HEK293 (cell line): ENCODE data around the gene NR2F2.

Experiments
- CTCF ChIA-PET: fragments of 350-600 bp; formaldehyde crosslinking; extraction: SDS; loops from one replicate; lab custom pipeline; 2021; ENCODE audit warnings: antibody characterized with exemption; lab: Yijun Ruan, JAX
- POLR2A ChIA-PET: fragments of 300-600 bp; formaldehyde crosslinking; extraction: SDS; loops from one replicate; lab custom pipeline; 2020; ENCODE audit warnings: antibody characterized with exemption, inconsistent platforms; lab: Yijun Ruan, JAX
- H3K27ac ChIP-seq: fragments of 200-500 bp; sonication (Bioruptor generic); 2 replicates; pipeline ENCODE4 v1.5.1; 2014; ENCODE audit warnings: low read depth, low read length, control low read depth, inconsistent platforms; ENCODE audit errors: extremely low read depth
- H3K36me3 ChIP-seq, 2 experiments: fragments of 200-500 bp in 1 of 2; sonication (Bioruptor generic) in 1 of 2; 1 replicate in 1 of 2; 2 replicates in 1 of 2; pipeline ENCODE4 v1.5.1; 2014 to 2017; ENCODE audit warnings: inconsistent platforms in 2 of 2, low read length in 2 of 2; ENCODE audit not compliant: control insufficient read depth in 2 of 2, insufficient read depth in 1 of 2
- H3K4me1 ChIP-seq: fragments of 200-500 bp; sonication (Bioruptor generic); 2 replicates; pipeline ENCODE4 v1.5.1; 2014; ENCODE audit warnings: mild to moderate bottlenecking, low read length, inconsistent platforms; ENCODE audit not compliant: control insufficient read depth, insufficient read depth
- H3K4me3 ChIP-seq: 2 replicates; pipeline ENCODE4 v1.5.1; 2011; ENCODE audit warnings: low read depth, mild to moderate bottlenecking, control low read depth, low read length, moderate library complexity
- H3K9me3 ChIP-seq: fragments of 200-500 bp; sonication (Bioruptor generic); 2 replicates; pipeline ENCODE4 v1.5.1; 2014; ENCODE audit warnings: low read depth, low read length, inconsistent platforms; ENCODE audit not compliant: control insufficient read depth, insufficient read depth
- FEZF1 ChIP-seq: fragments of 450-650 bp; formaldehyde crosslinking; IDR thresholded peaks from 2 replicates; pipeline ENCODE4 v1.5.1; 2016; ENCODE audit warnings: missing biosample characterization, missing genetic modification characterization
- SP7 ChIP-seq: fragments of 450-650 bp; formaldehyde crosslinking; IDR thresholded peaks from 2 replicates; pipeline ENCODE4 v1.5.1; 2016; ENCODE audit warnings: missing biosample characterization, missing genetic modification characterization
- TCF7L2 ChIP-seq: IDR thresholded peaks from 2 replicates; pipeline ENCODE4 v1.6.1; 2011; ENCODE audit warnings: low read depth, mild to moderate bottlenecking, inconsistent platforms, low read length, moderate library complexity, borderline replicate concordance
- ZNF121 ChIP-seq: fragments of 450-650 bp; formaldehyde crosslinking; IDR thresholded peaks from 2 replicates; pipeline ENCODE4 v1.5.1; 2016; ENCODE audit warnings: missing biosample characterization, missing genetic modification characterization
- ZNF335 ChIP-seq: fragments of 450-650 bp; formaldehyde crosslinking; conservative IDR thresholded peaks from 2 replicates; pipeline ENCODE4 v1.5.1; 2016; ENCODE audit warnings: missing biosample characterization, missing genetic modification characterization
- ZNF394 ChIP-seq: fragments of 450-650 bp; formaldehyde crosslinking; IDR thresholded peaks from 2 replicates; pipeline ENCODE4 v1.5.1; 2016; ENCODE audit warnings: missing biosample characterization, missing genetic modification characterization, mild to moderate bottlenecking, moderate library complexity, borderline replicate concordance
- ZNF610 ChIP-seq: fragments of 450-650 bp; formaldehyde crosslinking; IDR thresholded peaks from 2 replicates; pipeline ENCODE4 v1.5.1; 2016; ENCODE audit warnings: missing biosample characterization, missing genetic modification characterization, borderline replicate concordance
- TF ChIP-seq, protein P1 (sequence below): fragments of 450-650 bp; formaldehyde crosslinking; IDR thresholded peaks from 2 replicates; pipeline ENCODE4 v1.5.1; 2016; ENCODE audit warnings: missing biosample characterization, missing genetic modification characterization
- TF ChIP-seq, protein P2 (sequence below): fragments of 450-650 bp; formaldehyde crosslinking; IDR thresholded peaks from 2 replicates; pipeline ENCODE4 v1.5.1; 2017; ENCODE audit warnings: missing biosample characterization, missing genetic modification characterization
- TF ChIP-seq, protein P3 (sequence below): fragments of 450-650 bp; formaldehyde crosslinking; IDR thresholded peaks from 2 replicates; pipeline ENCODE4 v1.5.1; 2016; ENCODE audit warnings: missing biosample characterization, missing genetic modification characterization
- TF ChIP-seq, protein P4 (sequence below): fragments of 450-650 bp; formaldehyde crosslinking; IDR thresholded peaks from 2 replicates; pipeline ENCODE4 v1.5.1; 2016; ENCODE audit warnings: missing biosample characterization, missing genetic modification characterization, borderline replicate concordance
- TF ChIP-seq, protein P5 (sequence below): fragments of 450-650 bp; formaldehyde crosslinking; conservative IDR thresholded peaks from 2 replicates; pipeline ENCODE4 v1.5.1; 2016; ENCODE audit warnings: low read depth, missing biosample characterization, missing genetic modification characterization
- TF ChIP-seq, protein P6 (sequence below): fragments of 450-650 bp; formaldehyde crosslinking; IDR thresholded peaks from 2 replicates; pipeline ENCODE4 v1.5.1; 2016; ENCODE audit warnings: missing biosample characterization, missing genetic modification characterization

Gene NR2F2

DNA sequence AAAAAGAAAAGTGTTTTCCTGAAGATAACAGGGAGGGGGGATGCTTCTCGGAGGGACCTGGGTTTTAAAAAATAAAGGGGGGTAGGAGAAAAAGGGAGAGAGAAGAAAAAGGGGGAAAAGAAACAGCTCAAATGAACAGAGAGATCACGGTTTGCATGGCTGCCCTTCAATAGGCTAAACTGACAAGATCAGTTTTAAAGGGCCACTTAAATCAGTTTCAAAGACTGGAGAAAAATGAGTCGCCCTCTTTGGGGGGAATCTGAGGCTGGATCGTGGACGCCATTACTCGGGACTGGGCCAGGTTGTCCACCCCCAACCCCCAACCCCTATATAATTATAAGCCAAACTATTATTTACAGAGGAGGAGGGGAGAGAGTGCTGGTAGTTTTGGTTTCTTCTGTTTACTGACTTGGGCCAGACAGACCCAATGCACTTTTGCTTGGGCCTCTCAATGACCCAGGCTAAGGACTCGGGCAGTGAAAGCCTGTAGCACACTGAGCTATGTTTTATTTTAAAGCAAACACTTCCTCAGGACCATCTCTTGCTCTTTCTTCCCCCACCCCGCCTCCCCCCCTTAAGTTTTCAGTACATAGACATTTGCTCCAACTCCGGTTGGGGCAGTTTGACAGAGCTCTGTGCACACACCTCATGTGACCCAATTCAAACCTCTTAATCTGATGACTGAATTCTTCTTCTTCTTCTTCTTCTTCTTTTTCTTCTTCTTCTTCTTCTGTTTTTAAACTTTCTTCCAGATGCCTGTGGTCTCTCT is 6.3 kb downstream of the NR2F2 start (continued):
- TF ChIP-seq, protein P1, sequence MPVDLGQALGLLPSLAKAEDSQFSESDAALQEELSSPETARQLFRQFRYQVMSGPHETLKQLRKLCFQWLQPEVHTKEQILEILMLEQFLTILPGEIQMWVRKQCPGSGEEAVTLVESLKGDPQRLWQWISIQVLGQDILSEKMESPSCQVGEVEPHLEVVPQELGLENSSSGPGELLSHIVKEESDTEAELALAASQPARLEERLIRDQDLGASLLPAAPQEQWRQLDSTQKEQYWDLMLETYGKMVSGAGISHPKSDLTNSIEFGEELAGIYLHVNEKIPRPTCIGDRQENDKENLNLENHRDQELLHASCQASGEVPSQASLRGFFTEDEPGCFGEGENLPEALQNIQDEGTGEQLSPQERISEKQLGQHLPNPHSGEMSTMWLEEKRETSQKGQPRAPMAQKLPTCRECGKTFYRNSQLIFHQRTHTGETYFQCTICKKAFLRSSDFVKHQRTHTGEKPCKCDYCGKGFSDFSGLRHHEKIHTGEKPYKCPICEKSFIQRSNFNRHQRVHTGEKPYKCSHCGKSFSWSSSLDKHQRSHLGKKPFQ (tag by site-specific recombination), result 0 out of 2 replicates have a peak, but pooled peaks have one; percentile 49
- no peak for TF ChIP-seq ZNF610 (tag by site-specific recombination)
- 0 out of 2 replicates have a peak, but pooled peaks have one; percentile 23 for TF ChIP-seq ZNF121 (tag by site-specific recombination)
- TF ChIP-seq SP7, result peak; percentile 31; the same call in 1 of the 2 replicates

DNA sequence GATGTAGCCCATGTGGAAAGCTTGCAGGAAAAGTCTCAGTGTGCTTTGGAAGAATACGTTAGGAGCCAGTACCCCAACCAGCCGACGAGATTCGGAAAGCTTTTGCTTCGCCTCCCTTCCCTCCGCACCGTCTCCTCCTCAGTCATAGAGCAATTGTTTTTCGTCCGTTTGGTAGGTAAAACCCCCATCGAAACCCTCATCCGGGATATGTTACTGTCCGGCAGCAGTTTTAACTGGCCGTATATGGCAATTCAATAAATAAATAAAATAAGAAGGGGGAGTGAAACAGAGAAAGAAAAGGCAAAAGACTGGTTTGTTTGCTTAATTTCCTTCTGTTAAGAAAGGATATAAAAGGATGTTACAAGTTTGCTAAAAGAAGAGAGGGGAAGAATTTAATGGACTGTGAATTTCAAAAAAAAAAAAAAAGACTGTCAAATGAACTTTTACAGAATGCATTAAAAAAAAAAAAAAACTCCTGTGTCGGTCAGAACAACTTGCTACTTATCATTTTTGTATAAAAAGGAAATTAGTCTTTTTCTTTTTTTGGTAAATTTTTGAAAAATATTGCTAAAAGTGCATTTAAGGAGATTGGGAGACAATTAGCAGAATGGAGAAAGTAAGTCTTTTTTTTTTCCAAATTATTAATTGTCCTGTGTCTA is 7.0 kb downstream of the NR2F2 start:
- H3K4me1 ChIP-seq, result peaks cover 28% of the 10 kb centered on the region
- ChIA-PET POLR2A (interaction anchor here (0.6 to 3.1 kb wide), 7 partner anchors 10 to 248 kb away, joined by 3 to 24 read pairs (median 7); no protein-coding TSS in a partner anchor), CTCF (interaction anchor here (0.6 to 3.9 kb wide), 7 partner anchors 10 to 1054 kb away, joined by 3 to 23 read pairs (median 3); no protein-coding TSS in a partner anchor)
- H3K4me3 ChIP-seq, result peak overlapping the region; percentile 86
- peak overlapping the region; percentile 99 for H3K27ac ChIP-seq
- TF ChIP-seq, protein P2, sequence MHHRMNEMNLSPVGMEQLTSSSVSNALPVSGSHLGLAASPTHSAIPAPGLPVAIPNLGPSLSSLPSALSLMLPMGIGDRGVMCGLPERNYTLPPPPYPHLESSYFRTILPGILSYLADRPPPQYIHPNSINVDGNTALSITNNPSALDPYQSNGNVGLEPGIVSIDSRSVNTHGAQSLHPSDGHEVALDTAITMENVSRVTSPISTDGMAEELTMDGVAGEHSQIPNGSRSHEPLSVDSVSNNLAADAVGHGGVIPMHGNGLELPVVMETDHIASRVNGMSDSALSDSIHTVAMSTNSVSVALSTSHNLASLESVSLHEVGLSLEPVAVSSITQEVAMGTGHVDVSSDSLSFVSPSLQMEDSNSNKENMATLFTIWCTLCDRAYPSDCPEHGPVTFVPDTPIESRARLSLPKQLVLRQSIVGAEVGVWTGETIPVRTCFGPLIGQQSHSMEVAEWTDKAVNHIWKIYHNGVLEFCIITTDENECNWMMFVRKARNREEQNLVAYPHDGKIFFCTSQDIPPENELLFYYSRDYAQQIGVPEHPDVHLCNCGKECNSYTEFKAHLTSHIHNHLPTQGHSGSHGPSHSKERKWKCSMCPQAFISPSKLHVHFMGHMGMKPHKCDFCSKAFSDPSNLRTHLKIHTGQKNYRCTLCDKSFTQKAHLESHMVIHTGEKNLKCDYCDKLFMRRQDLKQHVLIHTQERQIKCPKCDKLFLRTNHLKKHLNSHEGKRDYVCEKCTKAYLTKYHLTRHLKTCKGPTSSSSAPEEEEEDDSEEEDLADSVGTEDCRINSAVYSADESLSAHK (tag by site-specific recombination), result peak; percentile 81
- TF ChIP-seq, protein P3, sequence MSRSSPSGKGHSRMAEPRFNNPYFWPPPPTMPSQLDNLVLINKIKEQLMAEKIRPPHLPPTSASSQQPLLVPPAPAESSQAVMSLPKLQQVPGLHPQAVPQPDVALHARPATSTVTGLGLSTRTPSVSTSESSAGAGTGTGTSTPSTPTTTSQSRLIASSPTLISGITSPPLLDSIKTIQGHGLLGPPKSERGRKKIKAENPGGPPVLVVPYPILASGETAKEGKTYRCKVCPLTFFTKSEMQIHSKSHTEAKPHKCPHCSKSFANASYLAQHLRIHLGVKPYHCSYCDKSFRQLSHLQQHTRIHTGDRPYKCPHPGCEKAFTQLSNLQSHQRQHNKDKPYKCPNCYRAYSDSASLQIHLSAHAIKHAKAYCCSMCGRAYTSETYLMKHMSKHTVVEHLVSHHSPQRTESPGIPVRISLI, result peak; percentile 92
- TF ChIP-seq, protein P4, sequence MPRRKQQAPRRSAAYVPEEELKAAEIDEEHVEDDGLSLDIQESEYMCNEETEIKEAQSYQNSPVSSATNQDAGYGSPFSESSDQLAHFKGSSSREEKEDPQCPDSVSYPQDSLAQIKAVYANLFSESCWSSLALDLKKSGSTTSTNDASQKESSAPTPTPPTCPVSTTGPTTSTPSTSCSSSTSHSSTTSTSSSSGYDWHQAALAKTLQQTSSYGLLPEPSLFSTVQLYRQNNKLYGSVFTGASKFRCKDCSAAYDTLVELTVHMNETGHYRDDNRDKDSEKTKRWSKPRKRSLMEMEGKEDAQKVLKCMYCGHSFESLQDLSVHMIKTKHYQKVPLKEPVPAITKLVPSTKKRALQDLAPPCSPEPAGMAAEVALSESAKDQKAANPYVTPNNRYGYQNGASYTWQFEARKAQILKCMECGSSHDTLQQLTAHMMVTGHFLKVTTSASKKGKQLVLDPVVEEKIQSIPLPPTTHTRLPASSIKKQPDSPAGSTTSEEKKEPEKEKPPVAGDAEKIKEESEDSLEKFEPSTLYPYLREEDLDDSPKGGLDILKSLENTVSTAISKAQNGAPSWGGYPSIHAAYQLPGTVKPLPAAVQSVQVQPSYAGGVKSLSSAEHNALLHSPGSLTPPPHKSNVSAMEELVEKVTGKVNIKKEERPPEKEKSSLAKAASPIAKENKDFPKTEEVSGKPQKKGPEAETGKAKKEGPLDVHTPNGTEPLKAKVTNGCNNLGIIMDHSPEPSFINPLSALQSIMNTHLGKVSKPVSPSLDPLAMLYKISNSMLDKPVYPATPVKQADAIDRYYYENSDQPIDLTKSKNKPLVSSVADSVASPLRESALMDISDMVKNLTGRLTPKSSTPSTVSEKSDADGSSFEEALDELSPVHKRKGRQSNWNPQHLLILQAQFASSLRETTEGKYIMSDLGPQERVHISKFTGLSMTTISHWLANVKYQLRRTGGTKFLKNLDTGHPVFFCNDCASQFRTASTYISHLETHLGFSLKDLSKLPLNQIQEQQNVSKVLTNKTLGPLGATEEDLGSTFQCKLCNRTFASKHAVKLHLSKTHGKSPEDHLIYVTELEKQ, result no peak
- TF ChIP-seq FEZF1 (tag by site-specific recombination), result 0 out of 2 replicates have a peak, but pooled peaks have one; percentile 5
- peaks cover 3 to 39% of the 10 kb centered on the region in 2 experiments; a peak in 2 of 3 replicates for H3K36me3 ChIP-seq
- no peaks in the 10 kb centered on the region for H3K9me3 ChIP-seq

DNA sequence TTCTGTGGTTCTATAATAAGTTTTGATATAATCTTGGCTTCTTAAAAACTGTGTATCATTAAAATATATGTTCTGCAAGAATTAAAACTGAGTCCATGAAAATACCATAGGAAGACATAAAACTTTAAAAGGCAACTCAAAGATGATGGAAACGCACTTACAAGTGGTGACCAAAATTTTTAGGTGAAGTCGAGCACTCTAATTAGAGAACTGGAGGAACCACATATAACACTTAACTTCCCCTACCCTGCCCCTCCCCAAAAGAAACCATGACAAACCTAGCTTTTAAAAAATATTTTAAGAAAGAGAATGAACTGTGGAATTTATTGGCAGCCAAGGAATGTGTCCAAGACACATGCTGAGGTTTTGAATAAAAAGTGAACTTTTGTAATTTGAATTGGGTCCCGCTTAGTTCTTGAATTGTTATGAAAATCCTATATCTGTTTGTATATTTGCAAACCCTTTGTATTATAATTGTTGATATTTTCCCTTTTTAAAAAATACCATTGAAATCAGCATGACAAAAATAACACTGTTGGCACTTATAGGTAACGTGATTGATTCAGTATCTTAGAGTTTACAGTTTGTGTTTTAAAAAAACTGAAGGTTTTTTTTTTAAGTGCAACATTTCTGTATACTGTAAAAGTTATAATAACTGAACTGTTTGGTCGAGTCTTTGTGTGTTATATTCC is 7.7 kb downstream of the NR2F2 start:
- peaks cover 32% of the 10 kb centered on the region for H3K4me1 ChIP-seq
- POLR2A ChIA-PET, result interaction anchor here (0.6 to 3.3 kb wide), 7 partner anchors 7 to 1077 kb away, joined by 3 to 42 read pairs (median 5); partner anchors contain the start of gene NR2F2
- peak overlapping the region; percentile 18 for H3K4me3 ChIP-seq
- TF ChIP-seq, protein P5, sequence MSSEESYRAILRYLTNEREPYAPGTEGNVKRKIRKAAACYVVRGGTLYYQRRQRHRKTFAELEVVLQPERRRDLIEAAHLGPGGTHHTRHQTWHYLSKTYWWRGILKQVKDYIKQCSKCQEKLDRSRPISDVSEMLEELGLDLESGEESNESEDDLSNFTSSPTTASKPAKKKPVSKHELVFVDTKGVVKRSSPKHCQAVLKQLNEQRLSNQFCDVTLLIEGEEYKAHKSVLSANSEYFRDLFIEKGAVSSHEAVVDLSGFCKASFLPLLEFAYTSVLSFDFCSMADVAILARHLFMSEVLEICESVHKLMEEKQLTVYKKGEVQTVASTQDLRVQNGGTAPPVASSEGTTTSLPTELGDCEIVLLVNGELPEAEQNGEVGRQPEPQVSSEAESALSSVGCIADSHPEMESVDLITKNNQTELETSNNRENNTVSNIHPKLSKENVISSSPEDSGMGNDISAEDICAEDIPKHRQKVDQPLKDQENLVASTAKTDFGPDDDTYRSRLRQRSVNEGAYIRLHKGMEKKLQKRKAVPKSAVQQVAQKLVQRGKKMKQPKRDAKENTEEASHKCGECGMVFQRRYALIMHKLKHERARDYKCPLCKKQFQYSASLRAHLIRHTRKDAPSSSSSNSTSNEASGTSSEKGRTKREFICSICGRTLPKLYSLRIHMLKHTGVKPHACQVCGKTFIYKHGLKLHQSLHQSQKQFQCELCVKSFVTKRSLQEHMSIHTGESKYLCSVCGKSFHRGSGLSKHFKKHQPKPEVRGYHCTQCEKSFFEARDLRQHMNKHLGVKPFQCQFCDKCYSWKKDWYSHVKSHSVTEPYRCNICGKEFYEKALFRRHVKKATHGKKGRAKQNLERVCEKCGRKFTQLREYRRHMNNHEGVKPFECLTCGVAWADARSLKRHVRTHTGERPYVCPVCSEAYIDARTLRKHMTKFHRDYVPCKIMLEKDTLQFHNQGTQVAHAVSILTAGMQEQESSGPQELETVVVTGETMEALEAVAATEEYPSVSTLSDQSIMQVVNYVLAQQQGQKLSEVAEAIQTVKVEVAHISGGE (tag by site-specific recombination), result no peak
- TF ChIP-seq TCF7L2, result 0 out of 2 replicates have a peak, but pooled peaks have one; percentile 0
- TF ChIP-seq ZNF394, result no peak
- no peak for TF ChIP-seq ZNF335 (tag by site-specific recombination)
- TF ChIP-seq, protein P6, sequence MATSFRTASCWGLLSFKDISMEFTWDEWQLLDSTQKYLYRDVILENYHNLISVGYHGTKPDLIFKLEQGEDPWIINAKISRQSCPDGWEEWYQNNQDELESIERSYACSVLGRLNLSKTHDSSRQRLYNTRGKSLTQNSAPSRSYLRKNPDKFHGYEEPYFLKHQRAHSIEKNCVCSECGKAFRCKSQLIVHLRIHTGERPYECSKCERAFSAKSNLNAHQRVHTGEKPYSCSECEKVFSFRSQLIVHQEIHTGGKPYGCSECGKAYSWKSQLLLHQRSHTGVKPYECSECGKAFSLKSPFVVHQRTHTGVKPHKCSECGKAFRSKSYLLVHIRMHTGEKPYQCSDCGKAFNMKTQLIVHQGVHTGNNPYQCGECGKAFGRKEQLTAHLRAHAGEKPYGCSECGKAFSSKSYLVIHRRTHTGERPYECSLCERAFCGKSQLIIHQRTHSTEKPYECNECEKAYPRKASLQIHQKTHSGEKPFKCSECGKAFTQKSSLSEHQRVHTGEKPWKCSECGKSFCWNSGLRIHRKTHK, result no peak

More for the DNA sequence above, 7.7 kb downstream of the NR2F2 start:
- CTCF ChIA-PET, result interaction anchor here (1.2 kb wide), 1 partner anchor 11 kb away, joined by 3 read pairs; no protein-coding TSS in a partner anchor
- Histone ChIP-seq H3K9me3 (no peaks in the 10 kb centered on the region), H3K36me3 (peaks cover 3 to 39% of the 10 kb centered on the region in 2 experiments; a peak in 2 of 3 replicates), H3K27ac (peak overlapping the region; percentile 96; the same call in 1 of the 2 replicates)
